ENCODE measurements around the gene CARD14. TPM values are rescaled to one million over a fixed set of nuclear protein-coding genes. Genes with fewer than 3 reads are reported as not detected.

Gene CARD14
- total RNA-seq, 1 donor from 2014 or later = 5.4 TPM

GRCh38 chr17:80182118-80182844, 12.5 kb downstream of the CARD14 start:
- Mint-ChIP-seq H3K4me1 (no peaks in the 10 kb centered on the region), H3K36me3 (no peaks in the 10 kb centered on the region), H3K27ac (no peak overlapping the region), H3K27me3 (ENCODE audit: low read depth) (no peaks in the 10 kb centered on the region), H3K9me3 (no peaks in the 10 kb centered on the region), H3K4me3 (no peak overlapping the region)
- no peak for DNase-seq (ENCODE audit: low spot score in 2 of 2, unreplicated experiment in 2 of 2)
- TF ChIP-seq CTCF (IDR thresholded peaks at IDR 0.05; ENCODE audit: unreplicated experiment) = no peak

GRCh38 chr17:80182845-80183223, 13.0 kb downstream of the CARD14 start:
- H3K27ac Mint-ChIP-seq = no peak overlapping the region
- no peaks in the 10 kb centered on the region for H3K27me3 Mint-ChIP-seq (ENCODE audit: low read depth)
- no peaks in the 10 kb centered on the region for H3K9me3 Mint-ChIP-seq
- H3K4me1 Mint-ChIP-seq = no peaks in the 10 kb centered on the region
- no peak for DNase-seq (ENCODE audit: low spot score in 2 of 2, unreplicated experiment in 2 of 2)
- no peak for TF ChIP-seq CTCF (IDR thresholded peaks at IDR 0.05; ENCODE audit: unreplicated experiment)
- H3K4me3 Mint-ChIP-seq = no peak overlapping the region
- H3K36me3 Mint-ChIP-seq = no peaks in the 10 kb centered on the region

GRCh38 chr17:80183581-80184422, 14.0 kb downstream of the CARD14 start:
- H3K27ac Mint-ChIP-seq = no peak overlapping the region
- no peak for DNase-seq (ENCODE audit: low spot score in 2 of 2, unreplicated experiment in 2 of 2)

GRCh38 chr17:80184423-80184714, 14.5 kb downstream of the CARD14 start:
- no peak for TF ChIP-seq CTCF (IDR thresholded peaks at IDR 0.05; ENCODE audit: unreplicated experiment)
- H3K27ac Mint-ChIP-seq = no peak overlapping the region
- no peaks in the 10 kb centered on the region for H3K36me3 Mint-ChIP-seq
- no peak overlapping the region for H3K4me3 Mint-ChIP-seq
- DNase-seq (ENCODE audit: low spot score in 2 of 2, unreplicated experiment in 2 of 2) = no peak
- no peaks in the 10 kb centered on the region for H3K27me3 Mint-ChIP-seq (ENCODE audit: low read depth)
- no peaks in the 10 kb centered on the region for H3K4me1 Mint-ChIP-seq
- no peaks in the 10 kb centered on the region for H3K9me3 Mint-ChIP-seq

More at GRCh38 chr17:80183581-80184422, 14.0 kb downstream of the CARD14 start:
- Mint-ChIP-seq H3K4me1 (no peaks in the 10 kb centered on the region), H3K36me3 (no peaks in the 10 kb centered on the region), H3K9me3 (no peaks in the 10 kb centered on the region), H3K4me3 (no peak overlapping the region), H3K27me3 (ENCODE audit: low read depth) (no peaks in the 10 kb centered on the region)
- TF ChIP-seq CTCF (IDR thresholded peaks at IDR 0.05; ENCODE audit: unreplicated experiment) = no peak

- Mint-ChIP-seq H3K27me3 (ENCODE audit: low read depth) (no peaks in the 10 kb centered on the region), H3K36me3 (no peaks in the 10 kb centered on the region), H3K4me3 (no peak overlapping the region), H3K9me3 (no peaks in the 10 kb centered on the region), H3K4me1 (no peaks in the 10 kb centered on the region), H3K27ac (no peak overlapping the region)
- DNase-seq (ENCODE audit: low spot score in 2 of 2, unreplicated experiment in 2 of 2) = no peak
- TF ChIP-seq CTCF (IDR thresholded peaks at IDR 0.05; ENCODE audit: unreplicated experiment) = no peak
These were observed 16.1 kb downstream of the CARD14 start for GRCh38 chr17:80185968-80186367.

Measured in mesothelial cell of epicardium (in vitro differentiated cells).